IPS-NIHi11 (cell line): ENCODE measurements around the gene KCNAB2.
"Not testable (repeated sequence)": the region's sequence is repeated elsewhere in the genome, so short reads cannot be mapped to it uniquely, and the experiment has no call there.

Experiments
- DNase-seq: peaks from one replicate; pipeline ENCODE4 v3.0.0; 2012; ENCODE audit warnings: mixed read lengths, low spot score

Gene KCNAB2

GRCh38 chr1:6010554-6010953 is 35.1 kb upstream of the KCNAB2 start:
- no peak for DNase-seq

GRCh38 chr1:6011161-6011945 is 34.3 kb upstream of the KCNAB2 start:
- no peak for DNase-seq

- no peak for DNase-seq
These were observed 33.8 kb upstream of the KCNAB2 start for GRCh38 chr1:6011946-6012258.

GRCh38 chr1:6012529-6013318 is 33.0 kb upstream of the KCNAB2 start:
- DNase-seq = no peak

GRCh38 chr1:6013491-6013890 is 32.2 kb upstream of the KCNAB2 start:
- DNase-seq = no peak

- no peak for DNase-seq
These were observed 31.3 kb upstream of the KCNAB2 start for GRCh38 chr1:6014130-6014999.

GRCh38 chr1:6016191-6016865 is 29.4 kb upstream of the KCNAB2 start:
- DNase-seq = no peak

- not testable (repeated sequence) for DNase-seq
These were observed 28.0 kb upstream of the KCNAB2 start for GRCh38 chr1:6017654-6018053.

- DNase-seq = no peak
These were observed 26.4 kb upstream of the KCNAB2 start for GRCh38 chr1:6019166-6019845.

GRCh38 chr1:6022193-6022592 is 23.5 kb upstream of the KCNAB2 start:
- no peak for DNase-seq

GRCh38 chr1:6023346-6023745 is 22.3 kb upstream of the KCNAB2 start:
- no peak for DNase-seq

GRCh38 chr1:6024376-6024775 is 21.3 kb upstream of the KCNAB2 start:
- no peak for DNase-seq

GRCh38 chr1:6025269-6026094 is 20.2 kb upstream of the KCNAB2 start:
- no peak for DNase-seq

- DNase-seq = peak; percentile 78
These were observed 19.4 kb upstream of the KCNAB2 start for GRCh38 chr1:6026095-6026809.

GRCh38 chr1:6027591-6027990 is 18.1 kb upstream of the KCNAB2 start:
- no peak for DNase-seq

- no peak for DNase-seq
These were observed 17.4 kb upstream of the KCNAB2 start for GRCh38 chr1:6028042-6028850.

- no peak for DNase-seq
These were observed 16.3 kb upstream of the KCNAB2 start for GRCh38 chr1:6029351-6029750.

- no peak for DNase-seq
These were observed 15.6 kb upstream of the KCNAB2 start for GRCh38 chr1:6030132-6030531.
